HK-2 (cell line): ENCODE results near the gene DPF3.
A peak's percentile ranks its signal among the peaks of the same experiment; 100 is the strongest.
"Not testable (repeated sequence)": the region's sequence is repeated elsewhere in the genome, so short reads cannot be mapped to it uniquely, and the experiment has no call there.

Experiments
- DNase-seq: peaks from one replicate; pipeline ENCODE4 v3.0.0-alpha.2; 2018; ENCODE audit not compliant: unreplicated experiment

DPF3 gene

GRCh38 chr14:72880820-72881219 is 13.1 kb downstream of the DPF3 start:
- no peak for DNase-seq

GRCh38 chr14:72880164-72880563 is 13.7 kb downstream of the DPF3 start:
- no peak for DNase-seq

- DNase-seq, result no peak
These were observed 14.5 kb downstream of the DPF3 start for GRCh38 chr14:72879431-72879830.

- DNase-seq, result no peak
These were observed 15.2 kb downstream of the DPF3 start for GRCh38 chr14:72878746-72879145.

DNA sequence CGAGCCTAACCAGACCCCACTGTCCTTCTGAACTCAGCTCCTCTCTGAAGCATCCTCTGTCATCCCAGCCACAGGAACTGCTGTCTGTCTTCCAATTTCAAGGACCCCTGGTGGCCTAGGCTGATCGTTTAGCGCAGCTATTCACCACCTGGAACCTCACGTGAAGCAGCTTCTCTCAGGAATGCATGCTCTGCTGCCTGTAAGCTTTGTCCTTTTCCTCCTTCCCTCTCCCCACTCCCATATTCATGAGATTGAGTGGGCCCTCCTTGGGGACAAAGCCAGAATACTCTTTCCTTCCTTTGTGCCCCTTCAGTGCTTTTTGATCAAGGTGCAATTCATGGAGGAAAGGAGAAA is 17.2 kb downstream of the DPF3 start:
- no peak for DNase-seq

GRCh38 chr14:72876005-72876709 is 17.7 kb downstream of the DPF3 start:
- DNase-seq, result no peak

- not testable (repeated sequence) for DNase-seq
These were observed 23.0 kb downstream of the DPF3 start for GRCh38 chr14:72870878-72871277.

- DNase-seq, result no peak
These were observed 24.2 kb downstream of the DPF3 start for GRCh38 chr14:72869407-72870329.

DNA sequence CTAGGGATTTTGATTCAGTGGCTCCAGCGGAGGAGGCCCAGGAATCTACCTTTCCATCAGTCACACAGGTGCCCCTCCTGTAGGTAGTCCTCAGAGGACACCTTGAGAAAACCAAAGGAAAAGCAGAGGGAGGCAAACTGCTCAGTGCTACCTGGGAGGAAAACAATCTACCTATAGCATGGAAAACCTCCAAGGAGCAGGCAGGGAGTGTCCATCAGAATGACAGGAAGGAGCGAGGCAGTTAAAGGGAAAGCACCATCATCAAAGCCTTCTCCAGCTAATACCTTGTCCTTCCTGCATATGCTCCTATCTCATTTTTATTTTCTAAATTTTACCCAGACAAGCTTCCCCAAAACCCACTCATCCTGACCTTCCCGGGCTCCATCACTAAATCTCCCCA is 25.4 kb downstream of the DPF3 start:
- DNase-seq, result no peak

DNA sequence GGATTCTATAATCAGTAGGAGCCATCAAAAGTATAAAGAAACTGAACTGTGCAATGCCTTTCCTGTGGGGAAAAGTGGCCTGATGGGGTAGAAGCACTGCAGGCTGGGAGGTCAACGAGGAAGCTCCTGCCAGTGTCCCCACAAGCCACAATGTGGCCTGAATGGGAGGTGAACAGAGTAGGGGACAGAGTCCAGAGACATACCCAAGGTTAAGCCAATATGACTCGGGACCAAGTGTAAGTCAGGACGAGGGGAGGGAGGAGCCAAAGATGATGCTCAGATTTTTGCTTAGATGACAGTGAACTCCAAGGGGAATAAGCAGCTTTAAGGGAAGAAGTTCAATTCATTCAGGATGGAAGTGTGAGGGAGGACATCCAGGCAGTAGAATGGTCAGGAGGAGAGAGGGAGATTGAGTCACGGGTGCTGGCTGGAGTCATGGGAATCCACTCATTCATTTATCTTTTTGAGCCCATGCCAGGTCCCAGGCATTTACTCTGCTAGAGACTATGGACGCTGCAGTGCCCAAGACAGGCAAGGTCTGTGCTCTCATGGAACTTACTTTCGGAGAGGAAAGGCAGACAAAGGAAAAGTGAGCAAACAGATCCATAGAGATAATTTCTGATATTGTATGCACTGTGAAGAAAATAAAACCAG is 29.1 kb downstream of the DPF3 start:
- DNase-seq, result no peak

DNA sequence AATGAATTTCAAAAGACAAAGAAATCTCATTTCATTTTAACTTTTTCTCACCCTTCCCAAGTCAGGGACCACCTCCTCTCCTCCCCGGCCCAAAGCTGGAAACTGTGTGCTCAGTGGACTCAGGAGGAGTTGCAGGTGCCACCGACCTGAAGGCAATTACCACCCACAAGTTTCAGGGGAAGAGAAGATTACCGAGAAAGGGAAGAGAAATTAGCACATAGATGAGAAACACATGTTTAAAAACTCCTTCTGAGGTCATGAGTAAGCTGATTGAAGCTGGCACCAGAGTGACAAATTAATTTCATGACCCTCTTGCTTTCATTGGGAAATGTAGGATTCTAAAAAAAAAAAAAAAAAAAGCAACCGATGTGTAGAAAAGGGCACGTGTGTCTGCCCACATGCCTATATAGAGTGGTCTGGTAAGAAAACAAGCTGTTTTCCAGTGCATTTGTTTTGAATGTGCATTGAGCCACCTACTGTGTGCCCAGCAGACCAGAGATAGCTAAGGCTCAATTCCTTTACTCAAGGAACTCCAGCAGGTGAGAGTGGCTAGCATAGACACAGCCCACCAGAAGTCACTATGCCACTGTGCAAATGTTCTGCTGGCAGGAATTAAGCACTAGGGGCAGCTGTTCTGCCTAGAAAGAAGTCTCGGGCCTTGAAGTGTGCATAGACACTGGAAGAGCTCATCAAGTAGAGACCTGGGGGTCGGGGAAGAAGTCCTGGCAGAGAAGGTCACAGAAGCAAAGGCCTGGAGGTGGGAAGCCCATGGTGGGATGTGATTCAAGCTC is 30.5 kb downstream of the DPF3 start:
- DNase-seq, result no peak

DNA sequence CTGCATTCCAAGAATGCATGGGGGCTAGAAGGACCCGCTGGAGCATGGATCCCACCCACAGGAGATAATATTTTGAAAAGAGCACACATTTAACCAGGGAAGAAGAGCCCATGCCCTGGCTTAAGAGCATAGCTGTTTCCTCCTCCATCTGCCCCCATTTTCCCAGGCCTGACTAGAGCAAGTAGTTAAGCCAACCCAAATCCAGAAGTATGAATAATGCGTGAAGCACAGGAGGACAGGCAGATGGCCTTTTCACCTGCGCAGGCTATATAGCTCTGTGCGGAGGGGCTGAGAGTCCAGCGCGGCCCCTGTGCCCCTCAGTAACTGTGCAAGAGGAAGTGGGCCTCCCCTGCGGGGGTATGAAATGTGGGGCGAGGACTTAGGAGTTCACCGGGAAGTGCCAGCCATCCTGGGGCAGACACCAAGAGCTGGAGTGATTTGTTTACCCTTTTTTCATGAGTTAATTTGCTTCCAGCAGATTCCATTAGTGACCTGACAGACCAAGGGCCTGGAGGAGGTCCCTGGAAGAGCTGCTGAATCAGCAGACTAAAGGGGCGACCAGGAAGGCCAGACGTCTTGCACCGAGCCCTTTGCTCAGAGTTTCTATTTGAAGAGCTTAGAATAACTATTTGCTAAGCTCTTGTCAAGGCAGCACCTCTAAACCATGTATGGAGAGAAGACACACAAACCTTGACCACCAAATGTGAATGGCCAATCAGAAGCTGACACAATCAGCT is 37.2 kb downstream of the DPF3 start:
- no peak for DNase-seq

DNA sequence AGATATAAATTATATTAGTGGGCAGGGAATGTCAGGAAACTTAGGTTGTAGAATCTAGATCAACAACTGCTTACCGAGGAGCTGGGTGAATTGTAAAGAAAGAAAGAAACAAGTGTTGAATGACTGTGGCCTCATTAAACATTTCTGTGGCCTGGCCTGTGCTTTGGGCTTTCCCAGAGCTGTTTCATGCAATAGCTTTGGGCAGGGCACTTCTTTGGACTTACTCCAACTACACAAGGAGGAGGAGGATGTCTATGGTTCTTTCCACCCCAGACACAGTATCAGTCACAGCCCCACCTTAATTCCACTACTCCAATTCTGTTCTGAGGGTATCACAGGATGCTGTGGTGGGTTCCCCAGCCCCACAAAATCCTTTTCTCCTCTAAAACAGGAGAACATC is 38.0 kb downstream of the DPF3 start:
- no peak for DNase-seq

GRCh38 chr14:72852194-72852593 is 41.7 kb downstream of the DPF3 start:
- DNase-seq, result no peak

GRCh38 chr14:72851635-72852034 is 42.3 kb downstream of the DPF3 start:
- DNase-seq, result no peak

DNA sequence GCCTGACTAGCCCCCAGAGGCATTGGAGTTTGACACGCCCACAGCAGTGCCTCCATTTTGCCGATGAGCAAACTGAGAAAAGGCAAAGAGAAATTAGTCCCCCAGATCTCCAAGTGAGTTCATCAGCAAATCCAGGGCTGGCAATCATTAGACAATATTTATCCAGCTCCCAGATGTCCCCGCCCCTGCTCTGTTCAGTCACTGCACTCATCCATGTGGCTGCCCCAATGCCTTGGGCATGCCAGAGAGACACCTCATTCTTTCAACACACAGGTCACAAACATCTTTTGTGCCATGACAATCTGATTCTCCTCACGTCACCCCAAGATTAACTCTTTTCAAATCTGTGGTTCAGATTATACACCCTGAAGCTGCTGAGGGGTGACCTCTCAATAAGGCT is 43.5 kb downstream of the DPF3 start:
- DNase-seq, result peak; percentile 60

GRCh38 chr14:72849222-72849621 is 44.7 kb downstream of the DPF3 start:
- DNase-seq, result no peak

GRCh38 chr14:72847721-72848120 is 46.2 kb downstream of the DPF3 start:
- DNase-seq, result no peak

GRCh38 chr14:72845683-72846082 is 48.2 kb downstream of the DPF3 start:
- DNase-seq, result no peak

DNA sequence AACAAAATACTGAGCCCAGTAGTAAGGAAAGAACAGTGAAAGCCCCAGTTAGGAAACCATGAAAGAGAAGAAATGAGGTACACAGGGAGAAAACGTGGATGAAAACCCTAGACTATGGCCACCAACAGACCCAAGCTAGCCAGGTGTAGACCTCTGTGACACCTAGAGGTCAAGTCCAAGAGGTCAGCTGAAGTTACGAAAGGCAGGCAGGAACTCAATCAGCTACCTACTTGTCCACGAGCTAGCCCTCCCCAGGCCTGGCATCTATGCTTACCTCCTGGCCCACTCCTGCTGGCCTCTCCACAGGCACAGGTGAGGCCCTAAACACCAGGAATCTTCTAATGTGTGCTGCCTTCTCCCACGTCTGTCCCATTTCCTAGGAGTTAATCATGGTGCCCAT is 48.7 kb downstream of the DPF3 start:
- DNase-seq, result no peak

DNA sequence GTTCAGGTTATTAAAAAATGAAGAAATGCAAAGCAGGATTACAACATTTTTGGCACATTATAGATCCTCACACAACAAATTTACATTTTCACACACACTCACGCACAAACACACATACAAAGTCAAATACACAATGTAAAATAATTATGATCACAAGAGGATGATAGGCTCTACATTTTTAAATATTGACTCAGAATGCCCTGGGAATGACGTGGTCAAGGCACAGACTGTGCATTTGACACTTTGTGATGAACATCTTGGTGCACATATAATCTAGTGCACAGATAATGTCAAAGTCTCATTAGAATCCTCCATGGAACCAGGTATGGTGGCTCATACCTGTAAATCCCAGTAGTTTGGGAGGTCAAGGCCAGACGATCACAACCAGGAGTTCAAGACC is 49.4 kb downstream of the DPF3 start:
- DNase-seq, result no peak
